NCI-H69 (cell line): ENCODE results near the gene ARHGAP11B.
"Not testable (repeated sequence)": the region's sequence is repeated elsewhere in the genome, so short reads cannot be mapped to it uniquely, and the experiment has no call there.

Experiments
- DNase-seq: peaks from one replicate; lab custom pipeline; 2025; lab: John Stamatoyannopoulos, UW

Gene ARHGAP11B

GRCh38 chr15:30625436-30626193 is at the start of gene ARHGAP11B:
ARHGAP11B (plus strand) TSS chr15:30626128.
- DNase-seq = not testable (repeated sequence)

DNA sequence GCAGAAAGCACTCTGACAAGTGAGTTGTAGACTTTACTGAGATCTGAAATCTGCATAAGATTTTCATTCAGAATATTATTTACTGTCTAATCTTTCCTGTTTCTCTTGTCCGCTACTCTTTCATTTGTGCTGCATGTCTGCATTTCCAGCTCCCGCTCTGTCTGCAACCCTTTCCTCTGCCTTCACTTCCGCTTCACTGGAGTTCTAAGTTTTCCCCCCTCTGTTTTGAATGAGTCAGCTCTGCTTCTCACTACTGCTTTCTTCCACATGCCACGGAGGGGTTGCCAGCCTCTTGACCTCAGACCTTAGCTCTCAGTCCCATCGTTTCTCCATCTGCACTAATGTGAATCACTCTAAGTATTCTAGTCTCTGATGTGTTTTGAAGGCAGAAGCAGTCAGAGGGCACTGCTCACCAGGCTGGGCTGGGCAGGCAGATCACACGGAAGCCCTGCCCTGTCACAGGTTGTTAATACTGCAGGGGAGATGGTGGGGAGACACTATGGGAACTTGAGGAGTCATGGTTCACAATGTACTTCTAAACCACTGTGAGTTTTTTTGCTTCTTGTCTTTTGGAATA is 46.4 kb upstream of the ARHGAP11B start:
- not testable (repeated sequence) for DNase-seq

DNA sequence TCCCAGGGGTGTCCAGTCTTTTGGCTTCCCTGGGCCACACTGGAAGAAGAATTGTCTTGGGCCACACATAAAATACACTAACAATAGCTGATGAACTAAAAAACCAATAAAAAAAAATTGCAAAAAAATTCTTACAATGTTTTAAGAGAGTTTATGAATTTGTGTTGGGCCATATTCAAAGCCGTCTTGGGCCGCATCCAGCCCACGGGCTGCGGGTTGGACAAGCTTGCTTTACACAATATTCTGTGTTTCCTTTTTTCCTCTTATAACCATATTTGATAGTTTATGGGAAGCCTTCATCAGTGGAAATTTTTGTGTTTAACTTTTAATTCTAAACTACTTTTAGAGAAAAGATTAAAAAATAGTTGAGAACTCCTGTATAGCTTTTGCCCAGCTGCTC is 45.2 kb upstream of the ARHGAP11B start:
- DNase-seq = not testable (repeated sequence)

- DNase-seq = not testable (repeated sequence)
Measured at GRCh38 chr15:30598953-30599352, 27.0 kb upstream of the ARHGAP11B start.

- DNase-seq = not testable (repeated sequence)
Measured at GRCh38 chr15:30603796-30604195, 22.1 kb upstream of the ARHGAP11B start, which contains the start of gene GOLGA8H. GOLGA8H (plus strand) TSS chr15:30604028; CDS start chr15:30604126, 98 bp downstream.

DNA sequence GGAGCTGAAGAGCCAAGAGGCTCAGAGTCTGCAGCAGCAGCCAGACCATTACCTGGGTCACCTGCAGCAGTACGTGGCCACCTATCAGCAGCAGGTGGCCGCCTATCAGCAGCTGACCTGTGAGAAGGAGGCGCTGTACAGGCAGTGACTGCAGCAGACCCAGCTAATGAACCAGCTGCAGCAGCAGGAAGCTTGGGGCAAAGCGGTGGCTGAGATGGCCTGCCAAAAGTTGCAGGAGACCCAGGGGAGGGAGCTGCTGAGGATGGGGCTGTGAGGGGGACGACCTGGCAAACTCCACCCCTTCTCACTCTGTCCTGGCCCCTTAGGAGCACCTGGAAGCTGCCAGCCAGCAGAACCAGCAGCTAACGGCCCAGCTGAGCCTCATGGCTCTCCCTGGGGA is 13.7 kb upstream of the ARHGAP11B start:
- DNase-seq = not testable (repeated sequence)

GRCh38 chr15:30621342-30621741 is 4.6 kb upstream of the ARHGAP11B start:
- not testable (repeated sequence) for DNase-seq

GRCh38 chr15:30626194-30626565 is 252 bp downstream of the ARHGAP11B start:
- DNase-seq = not testable (repeated sequence)

DNA sequence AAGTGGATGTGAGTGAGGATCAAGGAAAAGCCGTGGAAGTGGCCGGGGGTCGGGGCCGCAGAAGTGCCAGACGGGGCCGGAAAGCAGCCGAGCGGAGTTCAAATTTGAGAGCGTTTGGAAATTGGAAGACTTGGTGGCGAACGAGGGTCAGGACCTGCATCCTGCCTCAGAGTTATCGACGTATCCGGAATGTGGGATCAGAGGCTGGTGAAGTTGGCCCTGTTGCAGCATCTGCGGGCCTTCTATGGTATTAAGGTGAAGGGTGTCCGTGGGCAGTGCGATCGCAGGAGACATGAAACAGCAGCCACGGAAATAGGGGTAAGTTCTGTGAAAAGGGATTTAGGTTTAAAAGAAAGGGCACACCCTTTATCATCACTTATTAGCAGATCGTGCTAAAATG is 704 bp downstream of the ARHGAP11B start:
- DNase-seq = not testable (repeated sequence)

DNA sequence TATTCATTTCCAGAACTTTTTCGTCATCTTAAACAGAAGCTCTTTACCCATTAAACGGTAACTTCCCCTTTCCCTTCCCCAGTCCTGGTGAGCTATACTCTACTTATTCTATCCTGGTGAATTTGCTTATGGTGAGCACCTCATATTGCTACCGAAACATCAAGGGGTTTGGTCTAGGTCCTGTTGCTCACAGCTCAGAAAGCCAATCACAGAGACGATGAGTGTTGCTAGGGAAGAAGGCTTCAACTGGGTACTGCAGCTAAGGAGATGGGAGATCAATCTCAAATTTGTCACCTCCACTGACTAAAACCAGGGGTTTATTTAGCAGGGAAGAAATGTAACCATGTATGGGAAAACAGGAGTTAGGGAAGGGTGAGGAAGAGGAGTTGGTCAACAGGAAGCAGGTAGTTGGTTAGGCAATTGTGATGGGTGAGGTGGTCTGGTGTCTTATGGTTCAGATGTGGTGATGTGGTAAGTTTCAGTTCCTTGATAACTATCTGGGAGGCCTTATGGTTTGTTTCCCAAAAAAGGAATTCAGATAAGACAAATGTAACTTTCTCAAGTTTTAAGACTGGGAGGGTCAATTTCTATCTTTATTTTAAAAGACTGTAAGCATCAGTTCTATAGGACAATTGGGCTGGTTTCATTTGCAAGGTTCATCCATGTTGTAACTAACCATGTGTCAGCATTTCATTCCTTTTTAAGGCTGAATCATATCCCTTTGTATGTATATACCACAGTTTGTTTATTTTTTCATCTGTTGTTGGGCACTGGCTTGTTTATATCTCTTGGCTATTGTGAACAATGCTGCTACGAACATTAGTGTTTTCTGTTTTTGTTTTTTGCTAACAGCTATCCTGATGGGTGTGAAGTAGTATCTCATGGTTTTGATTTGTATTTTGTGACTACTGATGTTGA is 24.3 kb downstream of the ARHGAP11B start:
- no peak for DNase-seq

DNA sequence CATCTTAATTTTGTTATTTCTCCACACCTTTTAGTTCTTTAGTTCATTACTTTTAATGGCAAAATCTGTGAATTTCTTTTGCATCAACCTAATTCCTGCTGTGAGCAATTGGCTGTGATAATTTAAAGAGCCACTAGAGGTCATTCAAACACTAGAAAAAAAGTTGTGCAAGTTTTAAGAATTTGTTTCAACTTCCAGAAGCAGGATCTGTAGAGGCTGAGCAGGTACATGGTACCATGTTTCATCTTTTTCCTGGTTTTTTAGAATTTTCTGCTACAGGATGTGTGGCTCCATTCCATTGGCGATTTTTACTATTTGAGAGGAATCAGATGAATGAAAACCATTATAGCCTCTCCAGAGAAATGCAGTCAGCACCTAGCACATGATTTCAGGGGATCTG is 35.2 kb downstream of the ARHGAP11B start:
- DNase-seq = peak; percentile 5

GRCh38 chr15:30669621-30670020 is 43.7 kb downstream of the ARHGAP11B start:
- DNase-seq = not testable (repeated sequence)

- no peak for DNase-seq
Measured at GRCh38 chr15:30670056-30670455, 44.1 kb downstream of the ARHGAP11B start.

- DNase-seq = no peak
Measured at GRCh38 chr15:30671309-30671708, 45.4 kb downstream of the ARHGAP11B start.

DNA sequence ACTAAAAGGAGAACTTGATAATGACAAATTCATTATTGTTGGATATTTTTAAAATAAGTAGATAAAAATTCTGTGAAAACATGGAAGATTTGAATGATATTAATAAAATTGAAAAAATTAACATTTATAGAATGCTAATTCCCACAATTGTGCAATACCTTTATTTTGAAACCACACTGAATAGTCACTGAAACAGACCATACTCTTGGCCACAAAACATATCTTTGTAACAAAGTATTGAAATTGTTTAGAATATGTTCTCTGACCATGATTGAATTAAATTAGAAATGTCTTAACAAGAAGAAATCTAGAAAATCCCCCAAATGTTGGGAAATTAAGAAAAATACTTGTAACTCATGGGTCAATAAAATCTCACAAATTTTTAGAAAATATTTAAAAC is 49.2 kb downstream of the ARHGAP11B start:
- no peak for DNase-seq

GRCh38 chr15:30675891-30676290 is 50.0 kb downstream of the ARHGAP11B start:
- not testable (repeated sequence) for DNase-seq

DNA sequence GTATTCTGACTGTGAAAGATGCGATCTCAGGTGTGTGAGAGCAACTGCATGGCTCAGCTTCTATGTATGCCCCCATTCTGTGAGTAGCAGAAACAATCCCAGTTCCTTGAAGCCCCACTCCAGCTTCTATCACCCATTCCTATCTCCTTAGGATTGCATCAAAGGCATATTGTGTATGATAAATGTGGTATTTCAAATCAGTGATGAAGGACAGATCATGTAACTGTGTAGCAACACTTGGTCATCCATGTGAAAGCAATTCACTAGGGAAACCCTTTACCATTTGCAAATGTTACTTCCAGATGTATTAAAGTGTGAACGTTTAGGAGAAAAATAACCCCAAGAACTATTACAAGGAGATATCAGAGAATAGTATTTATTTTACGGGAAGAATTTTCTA is 55.1 kb downstream of the ARHGAP11B start:
- DNase-seq = not testable (repeated sequence)

DNA sequence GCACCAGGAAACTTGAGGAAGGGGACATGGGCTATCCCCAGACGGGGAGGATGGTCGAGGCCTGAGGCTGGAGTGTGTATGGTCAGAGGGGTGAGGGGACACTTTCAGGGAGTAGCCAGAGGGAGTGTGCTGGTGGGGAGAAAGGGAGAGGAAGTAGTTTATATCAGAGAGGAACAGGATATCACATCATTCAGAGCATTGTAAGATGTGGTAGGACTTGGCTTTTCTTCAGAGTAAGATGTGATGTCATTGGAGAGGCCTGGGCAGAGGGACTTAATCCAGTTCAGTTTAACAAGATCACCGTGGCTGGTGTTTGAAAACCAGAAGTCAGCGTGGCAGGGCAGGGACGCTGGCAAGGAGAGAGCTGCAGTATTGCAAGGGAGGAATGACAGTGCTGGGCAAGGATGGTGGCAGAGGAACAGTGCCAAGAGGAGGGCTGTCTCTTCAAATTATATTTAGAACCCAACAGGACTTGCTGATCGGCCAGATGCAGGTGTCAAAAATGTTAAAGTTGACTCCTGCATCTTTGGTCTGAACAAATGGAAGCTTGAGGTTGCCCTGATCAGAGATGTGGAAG is 59.9 kb downstream of the ARHGAP11B start:
- DNase-seq = not testable (repeated sequence)

- not testable (repeated sequence) for DNase-seq
Measured at GRCh38 chr15:30686651-30687050, 60.7 kb downstream of the ARHGAP11B start.
